HG03025 (cell line): ENCODE data around the gene NOL3.

Experiments used
- ATAC-seq: cut with Tn5 transposase; IDR thresholded peaks from one replicate; pipeline ENCODE4 v1.9.1; 2021; ENCODE audit warnings: mild to moderate bottlenecking, moderate library complexity; ENCODE audit not compliant: unreplicated experiment, low FRiP score

The NOL3 gene

GRCh38 chr16:67187175-67187890 is 17.0 kb downstream of the NOL3 start:
- ATAC-seq = no peak

DNA sequence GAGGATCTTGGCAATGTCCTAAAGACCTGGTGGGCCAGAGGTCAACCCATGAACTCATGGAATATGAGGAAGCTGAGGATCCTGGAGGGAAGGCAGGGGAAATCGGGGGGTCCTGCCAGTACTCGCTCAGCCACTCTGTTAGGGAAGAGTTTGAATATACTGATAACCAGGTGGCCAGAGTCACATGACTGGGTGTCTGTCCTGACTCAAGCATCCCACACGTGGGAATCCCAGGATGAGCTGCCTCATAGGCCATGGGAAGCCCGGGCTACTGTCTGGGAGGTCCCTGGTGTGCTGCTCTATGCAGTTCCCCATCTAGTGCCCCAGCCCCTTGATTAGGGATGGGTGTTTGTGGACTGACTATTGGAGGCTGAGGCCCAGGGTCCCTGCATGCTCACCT is 18.0 kb downstream of the NOL3 start:
- no peak for ATAC-seq

DNA sequence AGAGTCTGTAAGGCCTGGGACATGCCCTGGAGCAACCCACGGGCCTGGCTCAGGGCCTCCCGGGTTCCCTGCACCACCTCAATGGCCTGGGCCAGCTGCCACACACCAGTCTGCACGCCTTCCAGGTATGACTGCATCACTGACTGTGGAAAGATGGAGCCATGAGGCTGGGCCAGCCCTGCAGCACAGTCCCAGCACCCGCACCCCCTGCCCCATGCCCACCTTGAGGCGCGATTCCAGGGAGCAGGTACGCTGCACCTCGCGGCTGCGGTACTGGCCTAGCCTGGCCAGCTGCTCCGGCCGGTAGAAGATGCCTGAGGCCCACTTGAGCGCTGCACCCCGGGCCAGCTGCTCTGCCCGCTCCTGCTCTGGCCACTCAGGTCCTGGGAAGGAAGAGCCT is 18.5 kb downstream of the NOL3 start:
- ATAC-seq = no peak

GRCh38 chr16:67190041-67190440 is 19.7 kb downstream of the NOL3 start, which contains the start of gene EXOC3L1:
EXOC3L1 (minus strand) TSS chr16:67190136; CDS start chr16:67189676, 460 bp downstream.
- ATAC-seq = no peak

DNA sequence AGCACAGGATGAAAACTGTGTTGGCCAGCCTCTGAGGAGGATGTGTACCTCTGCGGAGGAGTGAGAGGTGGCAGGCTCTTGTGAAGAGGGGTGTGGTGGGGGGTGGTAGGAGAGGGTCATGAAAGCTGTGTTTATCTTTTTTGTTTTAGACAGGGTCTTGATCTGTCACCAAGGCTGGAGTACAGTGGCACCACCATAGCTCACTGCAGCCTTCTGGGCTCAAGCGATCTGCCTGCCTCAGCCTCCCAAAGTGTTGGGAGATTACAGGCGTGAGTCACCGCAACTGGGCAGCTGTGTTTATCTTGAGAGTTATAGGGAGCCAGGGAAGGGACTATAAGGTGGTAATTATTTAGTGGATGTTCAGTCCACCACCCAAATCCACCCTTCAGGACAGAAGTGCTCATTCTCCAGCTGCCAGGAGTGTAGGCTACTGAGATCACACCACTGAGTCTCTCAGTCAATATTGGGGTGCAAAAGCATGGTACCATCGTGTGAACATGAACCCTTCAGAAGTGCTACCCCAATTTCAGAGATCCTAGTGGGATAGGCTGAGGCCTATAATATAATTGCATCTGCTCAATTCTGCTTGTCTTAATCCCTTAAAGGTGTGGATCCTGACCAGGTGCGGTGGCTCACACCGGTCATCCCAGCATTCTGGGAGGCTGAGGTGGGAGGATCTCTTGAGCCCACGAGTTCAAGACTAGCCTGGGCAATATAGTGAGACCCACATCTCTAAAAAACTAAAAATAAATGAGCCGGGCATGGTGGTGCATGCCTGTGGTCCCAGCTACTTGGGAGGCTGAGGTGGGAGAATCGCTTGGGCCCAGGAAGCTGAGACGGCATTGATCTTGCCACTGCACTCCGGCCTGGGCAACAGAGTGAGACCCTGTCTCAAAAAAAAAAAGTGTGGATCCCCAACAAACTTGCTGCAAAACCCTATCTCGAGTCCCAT is 20.4 kb downstream of the NOL3 start:
- ATAC-seq = no peak

DNA sequence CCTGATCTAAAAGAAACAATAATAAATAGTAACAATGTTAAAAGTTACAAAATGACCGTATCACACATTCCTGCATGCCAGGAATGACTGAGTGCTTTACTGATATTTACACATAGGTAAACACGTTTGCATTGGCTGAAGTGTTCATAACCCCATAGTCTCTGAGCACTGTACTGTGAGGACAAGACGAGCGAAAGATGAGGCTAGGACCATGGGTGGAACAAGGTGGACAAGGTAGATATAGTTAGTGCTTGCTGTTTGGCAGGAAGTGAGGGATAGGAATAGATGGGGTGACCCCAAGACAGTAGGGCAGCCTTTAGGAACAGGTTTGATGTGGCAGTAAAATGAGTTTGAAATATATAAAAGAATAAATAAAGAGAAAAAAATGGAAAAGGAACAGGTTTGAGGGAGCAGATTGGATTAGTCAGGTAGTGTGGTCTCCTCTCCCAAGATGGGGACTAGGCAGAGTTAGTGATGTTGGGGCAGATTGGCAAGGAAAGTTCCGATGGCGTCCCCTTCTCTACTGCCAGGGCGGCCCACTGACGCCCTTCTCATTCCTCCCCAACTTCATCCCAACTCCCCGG is 21.2 kb downstream of the NOL3 start:
- ATAC-seq = no peak

DNA sequence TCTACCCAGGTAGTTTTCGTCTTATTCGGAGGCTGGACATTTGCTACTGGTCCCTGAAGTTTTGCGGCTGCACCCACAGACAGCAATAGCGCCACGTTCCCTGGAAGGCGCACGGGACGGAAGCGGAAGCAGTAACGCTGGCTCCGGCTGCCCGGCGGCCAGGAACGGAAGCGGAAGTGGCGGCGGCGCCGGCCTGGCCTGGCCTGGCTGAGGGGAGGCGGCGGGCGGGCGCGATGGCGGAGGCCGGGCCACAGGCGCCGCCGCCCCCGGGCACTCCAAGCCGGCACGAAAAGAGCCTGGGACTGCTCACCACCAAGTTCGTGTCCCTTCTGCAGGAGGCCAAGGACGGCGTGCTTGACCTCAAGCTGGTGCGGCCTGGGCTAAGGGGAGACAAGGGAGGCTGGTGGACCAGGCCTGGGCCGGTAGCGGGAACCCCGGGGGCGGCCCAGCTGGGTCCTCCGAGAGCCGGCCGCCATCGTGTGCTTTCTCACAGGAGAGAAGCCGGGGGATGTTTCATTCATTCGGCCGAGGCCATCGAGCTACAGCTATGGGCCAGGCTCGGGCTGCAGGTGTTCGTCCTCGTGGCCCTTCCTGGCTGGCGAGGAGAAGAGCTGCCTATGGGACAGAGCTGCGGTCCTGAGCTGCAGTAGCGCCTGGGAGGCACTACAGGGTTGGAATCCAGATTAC is 21.8 kb downstream of the NOL3 start, which contains the start of gene E2F4:
Gene E2F4, plus strand, starts transcription at position 161 of the 687 bp plus-strand sequence. Its CDS starts 73 bp downstream, at position 234.
- peak; percentile 80 for ATAC-seq

DNA sequence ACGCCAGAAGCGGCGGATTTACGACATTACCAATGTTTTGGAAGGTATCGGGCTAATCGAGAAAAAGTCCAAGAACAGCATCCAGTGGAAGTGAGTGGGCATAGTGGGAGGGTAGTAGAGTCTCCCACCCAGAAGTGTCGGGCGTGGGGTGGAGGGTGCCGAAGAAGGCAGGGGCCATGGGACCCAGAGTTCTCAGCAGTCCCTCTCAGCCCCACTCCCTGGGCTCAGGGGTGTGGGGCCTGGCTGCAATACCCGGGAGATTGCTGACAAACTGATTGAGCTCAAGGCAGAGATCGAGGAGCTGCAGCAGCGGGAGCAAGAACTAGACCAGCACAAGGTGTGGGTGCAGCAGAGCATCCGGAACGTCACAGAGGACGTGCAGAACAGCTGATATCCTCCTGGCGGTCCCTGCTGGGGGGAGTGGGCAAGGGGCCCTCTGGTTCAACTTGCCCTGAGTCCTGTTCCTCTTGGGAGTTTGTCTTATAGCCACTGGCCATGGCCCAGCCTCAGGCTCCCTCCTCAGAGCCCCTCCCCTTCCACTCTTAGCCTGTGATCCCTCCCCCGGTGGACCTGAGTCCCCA is 22.5 kb downstream of the NOL3 start:
- ATAC-seq = no peak

GRCh38 chr16:67193536-67193935 is 23.2 kb downstream of the NOL3 start:
- no peak for ATAC-seq

- no peak for ATAC-seq
Observed at GRCh38 chr16:67194260-67194659, 23.9 kb downstream of the NOL3 start.

GRCh38 chr16:67195676-67196075 is 25.3 kb downstream of the NOL3 start:
- no peak for ATAC-seq

DNA sequence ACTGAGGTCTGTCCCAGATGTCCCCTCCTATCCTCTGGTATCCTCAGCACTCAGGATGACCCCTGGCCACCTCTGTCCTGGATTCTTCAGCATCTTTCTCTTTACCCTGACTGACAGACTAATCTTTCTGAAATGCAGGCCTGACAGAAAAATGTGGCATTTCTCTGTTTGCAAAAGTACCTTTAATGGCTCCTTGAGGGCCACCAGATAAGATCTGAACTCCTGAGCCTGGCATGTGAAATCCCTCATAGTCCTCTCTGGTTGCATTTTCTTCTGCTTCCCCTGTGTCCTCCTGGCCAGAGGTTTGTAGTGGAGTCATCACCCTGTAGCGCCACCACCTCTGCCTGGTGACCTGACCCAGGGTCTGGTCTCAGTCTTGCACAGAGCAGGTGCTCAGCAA is 26.5 kb downstream of the NOL3 start:
- no peak for ATAC-seq

DNA sequence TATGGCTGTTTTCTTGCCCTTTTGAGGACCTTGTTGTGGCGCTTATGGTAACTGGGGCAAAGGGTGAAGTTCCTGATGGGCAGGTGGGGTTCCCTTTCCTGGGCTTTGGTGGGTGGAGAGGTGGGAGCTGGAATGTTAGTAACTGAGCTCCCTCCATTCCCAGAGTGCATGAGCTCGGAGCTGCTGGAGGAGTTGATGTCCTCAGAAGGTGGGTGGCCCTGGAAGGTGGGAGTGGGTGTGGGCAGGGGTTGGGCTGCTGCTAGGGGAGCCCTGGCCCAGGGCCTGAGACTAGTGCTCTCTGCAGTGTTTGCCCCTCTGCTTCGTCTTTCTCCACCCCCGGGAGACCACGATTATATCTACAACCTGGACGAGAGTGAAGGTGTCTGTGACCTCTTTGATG is 27.4 kb downstream of the NOL3 start:
- ATAC-seq = no peak

DNA sequence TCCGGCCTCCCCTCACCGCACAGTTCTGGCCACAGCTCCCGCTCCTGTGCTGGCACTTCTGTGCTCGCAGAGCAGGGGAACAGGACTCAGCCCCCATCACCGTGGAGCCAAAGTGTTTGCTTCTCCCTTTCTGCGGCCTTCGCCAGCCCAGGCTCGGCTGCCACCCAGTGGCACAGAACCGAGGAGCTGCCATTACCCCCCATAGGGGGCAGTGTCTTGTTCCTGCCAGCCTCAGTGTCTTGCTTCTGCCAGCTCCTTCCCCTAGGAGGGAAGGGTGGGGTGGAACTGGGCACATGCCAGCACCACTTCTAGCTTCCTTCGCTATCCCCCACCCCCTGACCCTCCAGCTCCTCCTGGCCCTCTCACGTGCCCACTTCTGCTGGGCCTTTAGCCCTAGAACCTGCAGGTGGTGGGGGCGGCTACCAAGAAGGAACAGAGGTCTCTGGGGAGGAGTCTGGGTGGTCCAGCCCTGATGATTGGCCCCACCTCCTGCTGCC is 27.9 kb downstream of the NOL3 start:
- ATAC-seq = no peak

GRCh38 chr16:67199011-67199807 is 28.9 kb downstream of the NOL3 start, which contains the start of gene ELMO3:
ELMO3 (plus strand) TSS chr16:67199131; CDS start chr16:67199327, 196 bp downstream.
- ATAC-seq = no peak

DNA sequence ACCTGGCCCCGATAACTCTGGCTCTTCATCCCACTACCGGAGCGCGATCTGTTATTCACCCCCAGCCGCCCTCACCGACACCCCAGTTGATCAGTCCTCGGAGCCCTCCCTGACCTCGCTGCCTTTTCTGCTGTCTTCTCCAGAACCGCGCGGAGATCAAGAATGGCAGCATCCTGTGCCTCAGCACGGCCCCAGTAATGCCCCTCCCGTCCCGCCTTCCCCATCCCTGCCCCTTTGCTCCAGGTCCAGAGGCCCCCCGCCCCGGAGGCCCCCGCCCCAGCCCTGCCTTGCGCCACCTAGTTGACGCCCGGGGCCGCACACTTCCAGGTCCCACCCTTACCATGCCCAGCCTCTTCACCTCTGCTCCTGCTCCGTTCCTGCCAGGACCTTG is 29.5 kb downstream of the NOL3 start:
- no peak for ATAC-seq

GRCh38 chr16:67200491-67200890 is 30.2 kb downstream of the NOL3 start:
- no peak for ATAC-seq

- no peak for ATAC-seq
Observed at GRCh38 chr16:67201411-67202345, 31.3 kb downstream of the NOL3 start.
